HEK293T (cell line): ENCODE measurements around the gene PSMC4.

Experiments used
- BHLHE40 ChIP-seq: fragments of 450-650 bp; IDR thresholded peaks from 2 replicates; pipeline ENCODE4 v1.6.1; 2016; ENCODE audit warnings: mild to moderate bottlenecking, moderate library complexity, borderline replicate concordance
- HDGF ChIP-seq: fragments of 450-650 bp; IDR thresholded peaks from 2 replicates; pipeline ENCODE4 v1.6.1; 2017; ENCODE audit warnings: antibody characterized with exemption, borderline replicate concordance
- L3MBTL2 ChIP-seq: fragments of 450-650 bp; conservative IDR thresholded peaks from 2 replicates; pipeline ENCODE4 v1.6.1; 2016; ENCODE audit warnings: mild to moderate bottlenecking
- LEF1 ChIP-seq: fragments of 450-650 bp; IDR thresholded peaks from 2 replicates; pipeline ENCODE4 v1.6.1; 2017; ENCODE audit warnings: mild to moderate bottlenecking, borderline replicate concordance
- NFRKB ChIP-seq: fragments of 450-650 bp; IDR thresholded peaks from 2 replicates; pipeline ENCODE4 v1.6.1; 2016; ENCODE audit warnings: mild to moderate bottlenecking, moderate library complexity
- SP1 ChIP-seq: fragments of 450-650 bp; IDR thresholded peaks from 2 replicates; pipeline ENCODE4 v1.6.1; 2017
- SUZ12 ChIP-seq: fragments of 450-650 bp; IDR thresholded peaks from 2 replicates; pipeline ENCODE4 v1.6.1; 2016; ENCODE audit warnings: mild to moderate bottlenecking
- TARDBP ChIP-seq: fragments of 450-650 bp; IDR thresholded peaks from 2 replicates; pipeline ENCODE4 v1.6.1; 2016
- ZNF384 ChIP-seq: fragments of 450-650 bp; IDR thresholded peaks from 2 replicates; pipeline ENCODE4 v1.6.1; 2016

DNA sequence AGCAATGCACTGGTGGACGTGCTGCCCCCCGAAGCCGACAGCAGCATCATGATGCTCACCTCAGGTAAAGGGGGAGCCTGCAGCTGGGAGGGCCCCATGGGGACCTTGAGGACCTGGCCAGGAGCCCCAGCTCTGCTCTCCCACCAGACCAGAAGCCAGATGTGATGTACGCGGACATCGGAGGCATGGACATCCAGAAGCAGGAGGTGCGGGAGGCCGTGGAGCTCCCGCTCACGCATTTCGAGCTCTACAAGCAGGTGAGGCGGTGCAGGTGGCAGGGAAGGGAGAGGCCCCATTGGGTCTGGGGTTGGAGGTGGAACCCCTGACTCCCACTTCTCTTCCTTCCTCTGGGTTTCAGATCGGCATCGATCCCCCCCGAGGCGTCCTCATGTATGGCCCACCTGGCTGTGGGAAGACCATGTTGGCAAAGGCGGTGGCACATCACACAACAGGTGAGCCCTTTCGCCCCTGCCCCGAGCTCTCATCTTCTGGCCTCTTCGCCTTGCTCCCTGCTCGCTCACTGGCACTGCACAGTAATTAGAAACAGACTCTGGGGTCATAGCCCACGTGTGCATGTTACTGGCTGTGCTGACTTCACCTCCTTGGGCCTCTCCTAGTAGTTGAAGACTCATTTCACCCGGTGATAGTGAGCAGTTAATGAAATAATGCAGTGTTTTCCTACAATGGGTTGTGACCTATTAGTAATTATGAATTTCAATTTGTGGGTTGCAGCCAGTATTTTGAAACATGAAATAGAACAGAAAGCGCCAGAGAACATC lies 3.6 kb downstream of the PSMC4 start:
- TF ChIP-seq HDGF, result no peak
- no peak for TF ChIP-seq SUZ12
- TF ChIP-seq L3MBTL2, result no peak
- TF ChIP-seq NFRKB, result no peak
- TF ChIP-seq SP1, result no peak
- no peak for TF ChIP-seq TARDBP
- no peak for TF ChIP-seq BHLHE40
- no peak for TF ChIP-seq LEF1
- TF ChIP-seq ZNF384, result no peak
